ENCODE data around the gene PCDHGA1. TPM values are rescaled to one million over a fixed set of nuclear protein-coding genes. Genes with fewer than 3 reads are reported as not detected.

Gene PCDHGA1
- polyA plus RNA-seq, 3 donors: not detected

DNA sequence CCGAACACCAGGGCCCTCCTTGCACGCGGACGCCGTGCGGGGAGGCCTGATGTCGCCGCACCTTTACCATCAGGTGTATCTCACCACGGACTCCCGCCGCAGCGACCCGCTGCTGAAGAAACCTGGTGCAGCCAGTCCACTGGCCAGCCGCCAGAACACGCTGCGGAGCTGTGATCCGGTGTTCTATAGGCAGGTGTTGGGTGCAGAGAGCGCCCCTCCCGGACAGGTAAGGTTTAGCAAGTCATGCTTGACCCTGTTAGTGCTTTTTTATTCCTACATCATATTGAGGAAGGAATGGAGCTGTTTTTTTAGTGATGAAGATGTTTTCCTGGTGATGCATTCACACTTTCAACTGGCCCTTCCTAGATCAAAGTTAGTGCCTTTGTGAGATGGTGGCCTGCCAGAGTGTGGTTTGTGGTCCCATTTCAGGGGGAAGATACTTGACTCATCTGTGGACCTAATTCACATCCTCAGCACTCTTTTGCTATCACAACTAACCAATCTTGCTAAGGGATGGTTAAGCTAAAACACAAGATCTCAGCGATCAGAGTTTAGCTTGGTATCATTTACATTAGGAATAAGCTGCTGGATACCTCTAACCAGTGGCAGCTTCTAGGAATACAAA lies 148.1 kb downstream of the PCDHGA1 start:
- Histone ChIP-seq H3K4me2 (replicated peaks; ENCODE audit: extremely low read depth, low read length, poor library complexity, severe bottlenecking) (no peak overlapping the region), H3K9ac (ENCODE audit: insufficient read depth, low read length, poor library complexity, severe bottlenecking) (no peak overlapping the region), H3K79me2 (ENCODE audit: insufficient read depth, low read length) (no peaks in the 10 kb centered on the region), H4K20me1 (ENCODE audit: insufficient read depth, low read length) (no peaks in the 10 kb centered on the region), H3K27me3 (ENCODE audit: control insufficient read depth in 2 of 2, insufficient read depth in 2 of 2, low read length in 2 of 2) (peaks cover 56 to 83% of the 10 kb centered on the region in 2 donors), H3K36me3 (replicated peaks in 1 of 2; ENCODE audit: control insufficient read depth in 1 of 2, insufficient read depth in 2 of 2, low read length in 2 of 2) (no peaks in the 10 kb centered on the region), H3K27ac (ENCODE audit: low read depth in 1 of 2, low read length in 2 of 2) (no peak overlapping the region), H3K4me3 (replicated peaks in 1 of 3; ENCODE audit: low read depth in 2 of 3, low read length in 3 of 3) (no peak overlapping the region), H3K4me1 (ENCODE audit: control insufficient read depth in 1 of 2, insufficient read depth in 2 of 2, low read length in 2 of 2) (peaks cover 19 to 25% of the 10 kb centered on the region in 2 donors), H2AFZ (ENCODE audit: insufficient read depth, low read depth, low read length, poor library complexity, severe bottlenecking) (no peak overlapping the region), H3K9me3 (replicated peaks in 1 of 2; ENCODE audit: control insufficient read depth in 1 of 2, insufficient read depth in 1 of 2, low read length in 2 of 2) (peaks cover 0 to 20% of the 10 kb centered on the region in 2 donors)
- Mint-ChIP-seq H3K9me3 (peaks cover 0 to 28% (median 6%) of the 10 kb centered on the region in 7 donors), H3K4me1 (peaks cover 27% of the 10 kb centered on the region), H3K27me3 (ENCODE audit: low read depth in 3 of 3) (peaks cover 55 to 78% (median 76%) of the 10 kb centered on the region in 3 donors), H3K36me3 (peaks cover 7 to 10% of the 10 kb centered on the region in 2 donors), H3K4me3 (peak overlapping the region in 1 of 2 donors; percentile 98), H3K27ac (no peak overlapping the region)
- TF ChIP-seq, protein P1, sequence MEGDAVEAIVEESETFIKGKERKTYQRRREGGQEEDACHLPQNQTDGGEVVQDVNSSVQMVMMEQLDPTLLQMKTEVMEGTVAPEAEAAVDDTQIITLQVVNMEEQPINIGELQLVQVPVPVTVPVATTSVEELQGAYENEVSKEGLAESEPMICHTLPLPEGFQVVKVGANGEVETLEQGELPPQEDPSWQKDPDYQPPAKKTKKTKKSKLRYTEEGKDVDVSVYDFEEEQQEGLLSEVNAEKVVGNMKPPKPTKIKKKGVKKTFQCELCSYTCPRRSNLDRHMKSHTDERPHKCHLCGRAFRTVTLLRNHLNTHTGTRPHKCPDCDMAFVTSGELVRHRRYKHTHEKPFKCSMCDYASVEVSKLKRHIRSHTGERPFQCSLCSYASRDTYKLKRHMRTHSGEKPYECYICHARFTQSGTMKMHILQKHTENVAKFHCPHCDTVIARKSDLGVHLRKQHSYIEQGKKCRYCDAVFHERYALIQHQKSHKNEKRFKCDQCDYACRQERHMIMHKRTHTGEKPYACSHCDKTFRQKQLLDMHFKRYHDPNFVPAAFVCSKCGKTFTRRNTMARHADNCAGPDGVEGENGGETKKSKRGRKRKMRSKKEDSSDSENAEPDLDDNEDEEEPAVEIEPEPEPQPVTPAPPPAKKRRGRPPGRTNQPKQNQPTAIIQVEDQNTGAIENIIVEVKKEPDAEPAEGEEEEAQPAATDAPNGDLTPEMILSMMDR (IDR thresholded peaks at IDR 0.05): no peak
- WGBS (ENCODE audit: insufficient coverage): 36% methylated on average over 18 of the region's 20 CpGs
- DNase-seq: no peak
- intact Hi-C loops (cut with micrococcal nuclease): no loop called here

DNA sequence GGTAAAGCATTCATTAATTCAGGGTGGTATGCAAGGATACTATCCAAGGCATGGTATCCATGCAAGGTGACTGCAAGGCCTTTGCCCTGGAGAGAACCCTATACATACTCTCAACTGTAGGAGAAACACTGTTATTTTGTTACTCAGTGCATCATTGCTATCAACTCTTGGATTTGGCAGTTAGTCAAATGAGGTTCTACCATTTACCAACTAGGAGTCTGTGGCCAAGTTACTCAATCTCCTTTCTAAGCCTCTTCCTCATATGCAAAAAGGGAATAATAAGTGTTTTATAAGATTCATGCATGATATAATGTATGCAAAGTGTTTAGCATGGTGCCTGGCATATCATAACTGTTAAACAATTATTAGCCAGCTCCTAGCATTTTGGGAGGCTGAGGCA lies 149.5 kb downstream of the PCDHGA1 start:
- H3K4me2 ChIP-seq (replicated peaks; ENCODE audit: extremely low read depth, low read length, poor library complexity, severe bottlenecking): no peak overlapping the region
- H3K4me1 ChIP-seq (ENCODE audit: control insufficient read depth in 1 of 2, insufficient read depth in 2 of 2, low read length in 2 of 2): peaks cover 19 to 25% of the 10 kb centered on the region in 2 donors
- Mint-ChIP-seq H3K36me3 (peaks cover 7 to 10% of the 10 kb centered on the region in 2 donors), H3K4me1 (peaks cover 29% of the 10 kb centered on the region), H3K27me3 (ENCODE audit: low read depth in 3 of 3) (peaks cover 65 to 81% (median 79%) of the 10 kb centered on the region in 3 donors), H3K9me3 (peaks cover 0 to 31% (median 6%) of the 10 kb centered on the region in 7 donors), H3K4me3 (no peak overlapping the region), H3K27ac (no peak overlapping the region)
- no peak overlapping the region for H2AFZ ChIP-seq (ENCODE audit: insufficient read depth, low read depth, low read length, poor library complexity, severe bottlenecking)
- H3K9ac ChIP-seq (ENCODE audit: insufficient read depth, low read length, poor library complexity, severe bottlenecking): no peak overlapping the region
- no peak for DNase-seq
- no peaks in the 10 kb centered on the region for H4K20me1 ChIP-seq (ENCODE audit: insufficient read depth, low read length)
- no peak overlapping the region for H3K4me3 ChIP-seq (replicated peaks in 1 of 3; ENCODE audit: low read depth in 2 of 3, low read length in 3 of 3)
- no peaks in the 10 kb centered on the region for H3K36me3 ChIP-seq (replicated peaks in 1 of 2; ENCODE audit: control insufficient read depth in 1 of 2, insufficient read depth in 2 of 2, low read length in 2 of 2)
- H3K79me2 ChIP-seq (ENCODE audit: insufficient read depth, low read length): no peaks in the 10 kb centered on the region
- peaks cover 63 to 84% of the 10 kb centered on the region in 2 donors for H3K27me3 ChIP-seq (ENCODE audit: control insufficient read depth in 2 of 2, insufficient read depth in 2 of 2, low read length in 2 of 2)
- no peak overlapping the region for H3K27ac ChIP-seq (ENCODE audit: low read depth in 1 of 2, low read length in 2 of 2)
- intact Hi-C loops (cut with micrococcal nuclease): no loop called here
- TF ChIP-seq, protein P1 (IDR thresholded peaks at IDR 0.05): no peak
- H3K9me3 ChIP-seq (replicated peaks in 1 of 2; ENCODE audit: control insufficient read depth in 1 of 2, insufficient read depth in 1 of 2, low read length in 2 of 2): peaks cover 0 to 27% of the 10 kb centered on the region in 2 donors

Data from CD14-positive monocyte (primary cell).